ENCODE results near the gene DMWD.

The DMWD gene

GRCh38 chr19:45825917-45826893 lies 33.6 kb upstream of the DMWD start:
- H3K27ac ChIP-seq (replicated peaks), result no peak overlapping the region
- DNase-seq (ENCODE audit: low read depth in 1 of 2, low spot score in 1 of 2), result no peak
- TF ChIP-seq SPI1 (IDR thresholded peaks at IDR 0.05; ENCODE audit: borderline replicate concordance, low read depth) (no peak), GABPA (IDR thresholded peaks at IDR 0.05; ENCODE audit: low read depth) (no peak), POLR2AphosphoS5 (IDR thresholded peaks at IDR 0.05; ENCODE audit: low read depth) (no peak), CTCF (IDR thresholded peaks at IDR 0.05; ENCODE audit: insufficient read depth, low read length) (no peak), REST (IDR thresholded peaks at IDR 0.05; ENCODE audit: insufficient replicate concordance, low read depth) (no peak)
- H3K27me3 ChIP-seq (ENCODE audit: insufficient read depth, poor library complexity, severe bottlenecking), result no peaks in the 10 kb centered on the region
- no peak overlapping the region for H3K4me3 ChIP-seq (replicated peaks; ENCODE audit: insufficient read depth, low read length)

- no peak overlapping the region for H3K4me3 ChIP-seq (replicated peaks; ENCODE audit: insufficient read depth, low read length)
- no peaks in the 10 kb centered on the region for H3K27me3 ChIP-seq (ENCODE audit: insufficient read depth, poor library complexity, severe bottlenecking)
- H3K27ac ChIP-seq (replicated peaks), result no peak overlapping the region
- no peak for DNase-seq (ENCODE audit: low read depth in 1 of 2, low spot score in 1 of 2)
- TF ChIP-seq SPI1 (IDR thresholded peaks at IDR 0.05; ENCODE audit: borderline replicate concordance, low read depth) (no peak), POLR2AphosphoS5 (IDR thresholded peaks at IDR 0.05; ENCODE audit: low read depth) (no peak), REST (IDR thresholded peaks at IDR 0.05; ENCODE audit: insufficient replicate concordance, low read depth) (no peak), GABPA (IDR thresholded peaks at IDR 0.05; ENCODE audit: low read depth) (no peak), CTCF (IDR thresholded peaks at IDR 0.05; ENCODE audit: insufficient read depth, low read length) (no peak)
Measured at GRCh38 chr19:45825263-45825605, 32.6 kb upstream of the DMWD start.

GRCh38 chr19:45824531-45825262 lies 32.1 kb upstream of the DMWD start:
- TF ChIP-seq CTCF (IDR thresholded peaks at IDR 0.05; ENCODE audit: insufficient read depth, low read length) (no peak), REST (IDR thresholded peaks at IDR 0.05; ENCODE audit: insufficient replicate concordance, low read depth) (no peak), POLR2AphosphoS5 (IDR thresholded peaks at IDR 0.05; ENCODE audit: low read depth) (no peak), GABPA (IDR thresholded peaks at IDR 0.05; ENCODE audit: low read depth) (no peak), SPI1 (IDR thresholded peaks at IDR 0.05; ENCODE audit: borderline replicate concordance, low read depth) (no peak)
- no peaks in the 10 kb centered on the region for H3K27me3 ChIP-seq (ENCODE audit: insufficient read depth, poor library complexity, severe bottlenecking)
- H3K27ac ChIP-seq (replicated peaks), result no peak overlapping the region

More at GRCh38 chr19:45824531-45825262, 32.1 kb upstream of the DMWD start:
- DNase-seq (ENCODE audit: low read depth in 1 of 2, low spot score in 1 of 2), result no peak
- H3K4me3 ChIP-seq (replicated peaks; ENCODE audit: insufficient read depth, low read length), result no peak overlapping the region
